Measurements from ENCODE around the gene NID2. TPM values are rescaled to one million over a fixed set of nuclear protein-coding genes. Genes with fewer than 3 reads are reported as not detected.

The NID2 gene
- total RNA-seq, 1 experiment from 2014 or later = 6.6 TPM

- no peak overlapping the region for H3K4me2 ChIP-seq (ENCODE audit: insufficient read depth, insufficient read length, low read length)
- no peak for DNase-seq
These were observed 47.8 kb downstream of the NID2 start for GRCh38 chr14:52020866-52021717.

More at GRCh38 chr14:52020866-52021717, 47.8 kb downstream of the NID2 start:
- H2AFZ ChIP-seq (ENCODE audit: low read length) = no peak overlapping the region
- H2AK5ac ChIP-seq (ENCODE audit: insufficient read length, low read length) = no peak overlapping the region
- no peak overlapping the region for H3K56ac ChIP-seq (ENCODE audit: insufficient read length, low read depth, low read length)
- no peaks in the 10 kb centered on the region for H3K9me3 ChIP-seq (ENCODE audit: control insufficient read depth, low read depth, low read length)
- peaks cover 7% of the 10 kb centered on the region; the same call in 1 of the 2 replicates for H3K4me1 ChIP-seq (ENCODE audit: insufficient read depth, low read length)
- no peaks in the 10 kb centered on the region for H3K23me2 ChIP-seq (ENCODE audit: insufficient read length, low read depth, low read length, poor library complexity, severe bottlenecking)
- no peak overlapping the region for H2BK5ac ChIP-seq (ENCODE audit: insufficient read length, low read length)
- no CpG with 5 or more reads among the region's 7 CpGs for WGBS (ENCODE audit: extremely low coverage, insufficient read length, low lambda C conversion rate)
- no peaks in the 10 kb centered on the region; the same call in 1 of the 2 replicates for H3K27me3 Mint-ChIP-seq (ENCODE audit: low read depth)
- H3K4ac ChIP-seq (ENCODE audit: low read depth, low read length) = no peak overlapping the region
- H4K8ac ChIP-seq (replicated peaks; ENCODE audit: insufficient read length, low read depth, low read length) = no peak overlapping the region
- H3K79me2 ChIP-seq (ENCODE audit: insufficient read depth, low read length) = no peaks in the 10 kb centered on the region
- H2BK12ac ChIP-seq (ENCODE audit: insufficient read length, low read depth, low read length) = no peak overlapping the region
- no peak overlapping the region for H3K9ac ChIP-seq (ENCODE audit: extremely low read depth, insufficient read length, low read length)
- H2BK20ac ChIP-seq (ENCODE audit: low read depth, low read length, poor library complexity, severe bottlenecking) = no peak overlapping the region
- no peak overlapping the region; a peak in 2 of 5 replicates for H3K4me3 Mint-ChIP-seq
- H3K27me3 ChIP-seq (ENCODE audit: insufficient read depth, low read length) = no peaks in the 10 kb centered on the region
- no peak overlapping the region for H3K27ac ChIP-seq (ENCODE audit: insufficient read length, low read depth, low read length)
- no peak overlapping the region for H3T11ph ChIP-seq (ENCODE audit: low read length)
- no peak overlapping the region for H3K18ac ChIP-seq (ENCODE audit: insufficient read length, low read depth, low read length)
- H3K14ac ChIP-seq (ENCODE audit: insufficient read depth, low read length) = no peak overlapping the region
- no peak overlapping the region for H2BK120ac ChIP-seq (ENCODE audit: low read depth, low read length, poor library complexity, severe bottlenecking)
- no peak overlapping the region for H2BK15ac ChIP-seq (ENCODE audit: low read depth, low read length)
- peaks cover 31 to 33% of the 10 kb centered on the region in 2 experiments for H3K4me1 Mint-ChIP-seq
- H3K36me3 Mint-ChIP-seq (ENCODE audit: insufficient read depth in 1 of 3, low read depth in 3 of 3) = peaks cover 0 to 2% (median 0%) of the 10 kb centered on the region in 3 experiments; a peak in 3 of 7 replicates
- TF ChIP-seq CTCF (conservative IDR thresholded peaks at IDR 0.05) = no peak
- peak overlapping the region in 2 of 3 experiments; percentile 36 to 44; a peak in 1 of 7 replicates for H3K27ac Mint-ChIP-seq
- H3K79me1 ChIP-seq (ENCODE audit: insufficient read depth, low read depth, low read length, poor library complexity, severe bottlenecking) = no peaks in the 10 kb centered on the region
- H4K20me1 ChIP-seq (ENCODE audit: control insufficient read depth, insufficient read depth, insufficient read length) = no peaks in the 10 kb centered on the region
- H3K9me3 Mint-ChIP-seq = peaks cover 0 to 3% of the 10 kb centered on the region in 2 experiments; a peak in 1 of 5 replicates
- H4K5ac ChIP-seq (ENCODE audit: insufficient read length, low read depth, low read length) = no peak overlapping the region
- H3K23ac ChIP-seq (ENCODE audit: insufficient read length, low read depth, low read length) = no peak overlapping the region
- no peak overlapping the region for H4K91ac ChIP-seq (ENCODE audit: insufficient read length, low read depth, low read length)

Data from H9 (cell line).